HG02678 (cell line): ENCODE data around the gene SNTA1.
A peak's percentile ranks its signal among the peaks of the same experiment; 100 is the strongest.
"Not testable (repeated sequence)": the region's sequence is repeated elsewhere in the genome, so short reads cannot be mapped to it uniquely, and the experiment has no call there.

Experiments
- ATAC-seq: cut with Tn5 transposase; IDR thresholded peaks from one replicate; pipeline ENCODE4 v1.9.1; 2021; ENCODE audit warnings: mild to moderate bottlenecking, moderate library complexity; ENCODE audit not compliant: unreplicated experiment

Gene SNTA1

DNA sequence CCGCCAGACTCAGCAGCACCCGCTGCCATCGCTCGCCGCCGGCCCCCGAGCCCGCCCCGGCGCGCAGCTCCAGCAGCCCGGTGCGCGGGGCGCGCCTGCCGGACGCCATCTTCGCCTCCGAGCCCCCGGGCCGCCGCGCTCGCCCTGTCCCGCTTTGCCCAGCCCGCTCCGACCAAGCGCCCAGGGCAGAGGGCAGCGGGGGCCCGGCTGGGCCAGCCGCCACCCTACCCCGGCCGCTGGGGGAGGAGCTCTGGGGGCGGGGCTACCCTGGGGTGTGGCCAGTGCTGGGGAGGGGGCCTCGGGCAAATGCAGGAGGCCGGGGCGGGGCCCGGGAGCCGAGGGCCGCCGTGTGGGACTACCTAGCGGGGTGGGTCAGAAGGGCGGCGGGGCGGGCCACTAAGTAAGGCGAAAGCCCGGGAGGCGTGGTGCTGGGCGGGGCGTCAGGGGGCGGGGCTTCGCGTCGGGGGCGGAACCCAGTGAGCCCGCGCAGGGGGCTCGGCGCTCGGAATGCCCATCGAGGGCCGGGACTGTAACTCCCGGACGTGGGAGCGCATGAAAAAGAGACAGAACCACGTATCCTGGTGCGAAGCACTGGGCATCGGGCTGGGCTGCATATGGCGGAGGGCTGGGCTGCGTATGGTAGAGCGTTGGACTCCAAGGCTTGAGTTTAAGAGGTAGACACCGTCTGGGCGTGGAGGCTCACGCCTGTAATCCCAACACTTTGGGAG, at the start of gene SNTA1:
Gene SNTA1, minus strand, starts transcription at position 252 of the 728 bp plus-strand sequence. Its CDS starts 143 bp downstream, at position 109.
- peak; percentile 86 for ATAC-seq

DNA sequence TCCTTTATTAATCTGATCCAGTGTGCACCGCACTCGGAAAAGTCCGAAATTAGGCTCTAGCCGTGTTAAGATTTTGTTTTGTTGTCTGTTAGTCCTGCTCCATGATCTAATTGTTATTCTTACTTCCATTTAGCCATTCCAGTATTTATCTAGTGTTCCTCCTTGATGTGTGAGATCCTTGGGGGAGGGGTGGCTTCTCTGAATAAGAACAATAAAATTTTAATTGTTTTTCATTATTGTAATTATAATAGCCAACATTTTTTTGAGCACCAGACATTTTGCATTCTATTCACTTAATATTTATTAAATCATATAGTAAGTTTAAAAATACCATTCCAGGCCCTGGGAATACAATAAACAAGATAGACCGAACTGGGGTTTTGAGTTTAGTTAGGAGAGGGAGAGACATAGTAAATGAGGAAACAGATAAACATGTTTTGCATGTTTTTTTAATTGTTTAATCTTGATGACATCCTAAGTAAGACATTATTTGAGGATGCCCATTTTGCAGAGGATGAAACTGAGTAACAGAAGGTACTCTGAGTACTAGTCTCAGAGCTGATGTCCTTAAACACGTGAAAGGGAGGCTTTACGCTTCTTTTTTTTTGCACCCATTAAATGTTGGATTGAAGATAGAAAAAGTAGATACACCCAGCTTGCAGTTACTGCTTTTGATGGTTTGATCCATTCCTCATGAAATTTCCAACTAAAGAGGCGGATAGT, 47.5 kb upstream of the SNTA1 start:
- no peak for ATAC-seq

DNA sequence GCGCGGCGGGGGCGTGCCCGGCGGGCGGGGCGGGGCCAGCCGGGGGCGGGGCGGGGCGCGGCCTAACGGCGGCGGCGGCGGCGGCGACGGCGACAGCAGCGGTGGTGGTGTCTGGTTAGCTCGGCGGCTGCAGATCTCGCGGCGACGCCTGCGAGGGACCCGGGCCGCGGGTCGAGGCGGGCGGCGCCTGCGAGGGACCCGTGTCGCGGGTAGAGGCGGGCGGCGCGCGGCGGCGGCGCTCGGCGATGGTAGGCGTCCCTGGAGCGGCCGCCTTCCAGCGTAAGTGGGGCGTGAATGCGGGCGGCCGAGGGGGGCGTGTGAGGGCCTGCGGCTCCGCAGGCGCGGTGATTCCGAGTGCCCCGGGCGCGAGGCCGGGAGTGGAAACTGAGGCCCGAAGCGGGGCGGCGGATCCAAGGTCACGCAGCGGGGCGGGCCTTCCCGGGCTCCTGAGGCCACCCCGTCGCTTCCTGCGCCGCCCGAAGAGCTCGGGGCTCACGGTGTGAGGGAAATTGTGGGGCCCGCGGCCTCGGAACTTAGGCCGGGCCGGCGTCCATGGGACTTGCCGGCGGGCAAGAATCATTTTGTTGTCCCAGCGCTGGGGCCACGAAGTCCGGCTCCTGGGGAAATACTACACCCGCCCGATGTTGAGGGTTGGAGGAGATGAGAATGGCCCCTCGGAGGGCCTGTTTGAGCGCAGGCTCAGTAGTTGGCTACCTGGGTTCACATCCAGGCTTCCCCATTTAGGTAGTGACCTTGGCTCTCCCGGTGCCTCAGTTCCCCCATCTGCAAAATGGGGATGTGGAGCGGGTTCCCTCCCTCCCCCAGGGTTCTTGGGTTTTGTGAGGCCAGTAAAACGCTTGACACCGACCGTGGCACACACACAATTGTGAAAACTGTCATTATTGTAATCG, 46.7 kb upstream of the SNTA1 start, which contains the start of gene CBFA2T2:
Gene CBFA2T2, plus strand, starts transcription at position 74 of the 911 bp plus-strand sequence. Its CDS starts 172 bp downstream, at position 246.
- ATAC-seq = peak; percentile 43

DNA sequence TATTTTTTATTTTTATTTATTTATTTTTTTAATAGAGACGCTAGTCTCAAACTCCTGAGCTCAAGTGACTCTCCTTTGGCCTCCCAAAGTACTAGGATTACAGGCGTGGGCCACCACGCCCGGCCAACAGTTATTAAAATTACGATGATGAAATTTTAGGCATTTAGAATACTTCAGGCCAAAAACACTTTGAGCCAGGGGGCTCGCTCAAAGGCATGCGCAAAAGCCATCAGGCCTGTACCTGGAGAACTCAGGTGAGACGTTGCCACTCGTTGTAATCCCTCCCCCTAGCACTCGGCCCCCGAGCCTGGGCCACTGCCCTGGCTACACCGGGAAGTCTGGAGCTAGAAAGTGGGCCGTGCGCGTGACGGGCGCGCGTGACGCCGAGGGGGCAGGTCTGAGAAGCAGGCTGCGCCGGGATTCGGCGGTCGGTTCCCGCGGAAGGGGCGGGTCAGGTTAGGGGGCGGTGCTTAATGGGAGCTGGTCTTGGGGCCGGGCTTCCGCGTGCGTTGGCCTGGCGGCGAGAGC, 46.0 kb upstream of the SNTA1 start:
- peak; percentile 93 for ATAC-seq

DNA sequence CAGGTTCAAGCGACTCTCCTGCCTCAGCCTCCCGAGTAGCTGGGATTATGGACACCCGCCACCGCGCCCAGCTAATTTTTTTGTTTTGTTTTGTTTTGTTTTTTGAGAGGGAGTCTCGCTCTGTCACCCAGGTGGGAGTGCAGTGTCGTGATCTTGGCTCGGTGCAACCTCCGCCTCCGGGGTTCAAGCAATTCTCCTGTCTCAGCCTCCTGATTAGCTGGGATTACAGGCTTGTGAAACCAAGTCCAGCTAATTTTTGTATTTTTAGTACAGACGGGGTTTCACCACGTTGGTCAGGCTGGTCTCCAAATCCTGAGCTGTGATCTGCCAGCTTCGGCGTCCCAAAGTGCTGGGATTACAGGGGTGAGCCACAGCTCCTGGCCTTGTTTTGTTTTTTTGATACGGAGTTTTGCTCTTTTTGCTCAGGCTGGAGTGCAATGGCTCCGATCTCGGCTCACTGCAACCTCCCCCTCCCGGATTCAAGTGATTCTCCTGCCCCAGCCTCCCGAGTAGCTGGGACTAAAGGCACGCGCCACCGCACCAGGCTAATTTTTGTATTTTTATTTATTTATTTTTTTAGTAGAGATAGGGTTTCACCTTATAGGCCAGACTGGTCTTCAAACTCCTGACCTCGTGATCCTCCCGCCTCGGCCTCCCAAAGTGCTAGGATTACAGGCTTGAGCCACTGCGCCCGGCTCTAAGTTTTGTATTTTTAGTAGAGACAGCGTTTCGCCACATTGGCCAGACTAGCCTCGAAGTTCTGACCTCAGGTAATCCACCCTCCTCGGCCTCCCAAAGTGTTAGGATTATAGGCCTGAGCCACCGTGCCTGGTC, 45.3 kb upstream of the SNTA1 start:
- ATAC-seq = not testable (repeated sequence)

DNA sequence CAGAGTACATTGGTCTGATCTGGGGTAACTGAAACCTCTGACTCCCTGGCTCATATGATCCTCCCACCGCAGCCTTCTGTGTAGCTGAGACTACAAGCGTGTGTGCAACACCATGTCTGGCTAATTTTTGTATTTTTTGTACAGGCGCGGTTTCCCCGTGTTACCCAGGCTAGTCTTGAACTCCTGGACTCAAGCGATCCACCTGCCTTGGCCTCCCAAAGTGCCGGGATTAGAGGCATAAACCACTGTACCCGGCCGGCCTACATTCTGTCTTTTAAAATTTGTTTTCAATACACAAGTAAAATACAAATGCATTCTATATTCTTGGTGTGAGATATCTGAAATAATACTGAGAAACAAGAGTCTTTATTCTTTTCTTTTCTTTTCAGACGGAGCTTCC, 44.6 kb upstream of the SNTA1 start:
- no peak for ATAC-seq

- not testable (repeated sequence) for ATAC-seq
Measured at GRCh38 chr20:33483186-33483585, 39.6 kb upstream of the SNTA1 start.

GRCh38 chr20:33482581-33482980, 39.0 kb upstream of the SNTA1 start:
- ATAC-seq = no peak

DNA sequence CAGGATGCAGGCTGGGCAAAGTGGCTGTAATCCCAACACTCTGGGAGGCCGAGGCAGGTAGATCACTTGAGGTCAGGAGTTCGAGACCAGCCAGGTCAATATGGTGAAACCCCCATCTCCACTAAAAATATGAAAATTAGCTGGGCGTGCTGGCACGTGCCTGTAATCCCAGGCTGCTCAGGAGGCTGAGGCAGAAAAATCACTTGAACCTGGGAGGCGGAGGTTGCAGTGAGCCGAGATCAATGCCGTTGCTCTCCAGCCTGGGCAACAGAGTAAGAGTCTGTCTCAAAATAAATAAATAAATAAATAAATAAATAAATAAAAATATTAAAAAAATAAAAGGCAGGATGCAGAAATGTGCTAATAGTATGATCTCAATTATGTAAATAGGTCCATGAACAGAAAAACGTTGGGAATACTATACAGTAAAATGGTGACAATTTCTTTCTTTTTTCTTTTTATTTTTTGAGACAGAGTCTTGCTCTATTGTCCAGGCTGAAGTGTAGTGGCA, 37.9 kb upstream of the SNTA1 start:
- ATAC-seq = no peak

DNA sequence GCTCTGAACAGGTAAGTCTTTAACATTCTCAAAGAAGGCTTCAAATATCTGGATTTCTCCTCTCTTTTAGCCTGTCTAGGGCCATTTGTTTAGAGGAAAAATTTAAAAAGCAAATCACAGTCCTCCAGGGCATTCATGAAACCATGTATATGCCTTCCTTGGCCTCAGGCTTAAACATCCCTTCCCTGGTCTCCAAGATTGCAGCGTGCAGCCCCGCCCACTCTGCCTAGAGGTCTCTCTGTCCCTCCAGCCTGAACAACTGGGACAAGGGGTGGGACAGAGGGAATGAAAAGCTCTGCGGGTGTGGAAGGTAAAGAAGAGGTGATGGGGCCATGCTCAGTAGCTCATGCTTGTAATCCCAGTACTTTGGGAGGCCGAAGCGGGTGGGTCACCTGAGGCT, 36.5 kb upstream of the SNTA1 start:
- ATAC-seq = no peak

- ATAC-seq = no peak
Measured at GRCh38 chr20:33477386-33478234, 34.0 kb upstream of the SNTA1 start.

- no peak for ATAC-seq
Measured at GRCh38 chr20:33475381-33476152, 32.0 kb upstream of the SNTA1 start.

DNA sequence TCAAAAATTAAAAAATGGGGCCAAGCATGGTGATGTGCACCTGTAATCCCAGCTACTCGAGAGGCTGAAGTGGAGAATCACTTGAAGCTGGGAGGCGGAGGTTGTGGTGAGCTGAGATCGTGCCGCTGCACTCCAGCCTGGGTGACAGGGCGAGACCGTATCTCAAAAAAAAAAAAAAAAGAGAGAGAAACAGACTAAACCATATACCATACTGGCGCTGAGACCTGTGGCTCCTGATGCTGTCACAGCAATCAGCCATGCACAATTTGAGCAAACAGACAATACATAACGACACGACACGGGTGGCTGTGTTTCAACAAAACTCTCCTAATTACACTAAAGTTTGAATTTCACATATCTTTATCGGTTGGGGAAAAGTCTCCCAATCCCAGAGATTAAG, 31.4 kb upstream of the SNTA1 start:
- no peak for ATAC-seq

GRCh38 chr20:33474097-33474873, 30.7 kb upstream of the SNTA1 start:
- no peak for ATAC-seq

GRCh38 chr20:33472868-33473435, 29.4 kb upstream of the SNTA1 start:
- ATAC-seq = no peak

GRCh38 chr20:33470866-33471265, 27.3 kb upstream of the SNTA1 start:
- ATAC-seq = no peak

DNA sequence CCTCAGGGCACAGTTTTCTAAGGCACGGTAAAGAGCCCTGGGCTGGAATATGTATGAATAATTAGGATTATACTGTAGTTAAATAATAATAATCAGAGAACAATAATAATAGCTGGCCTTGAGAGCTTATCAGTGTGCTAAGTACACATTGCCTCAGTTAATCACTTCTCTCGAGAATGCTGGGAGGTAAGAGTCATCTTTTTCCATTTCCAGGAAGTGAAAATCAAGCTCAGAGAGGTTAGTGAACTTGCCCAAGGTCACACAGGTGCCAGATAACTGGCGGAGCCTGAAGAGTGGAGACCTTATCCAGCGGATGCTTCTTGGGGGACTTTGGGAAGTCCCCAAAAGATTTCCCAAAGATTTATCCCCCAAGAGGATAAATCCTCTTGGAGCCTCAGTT, 26.9 kb upstream of the SNTA1 start:
- ATAC-seq = no peak
